Coronary artery (tissue), 2 donors: ENCODE data around the gene TMEM86B.
"Not testable (repeated sequence)": the region's sequence is repeated elsewhere in the genome, so short reads cannot be mapped to it uniquely, and the experiment has no call there.

Source experiments
- DNase-seq: peaks from one replicate; pipeline ENCODE4 v3.0.0-alpha.2; 2017; ENCODE audit warnings: low spot score
- H3K27ac ChIP-seq, 2 donors: fragments of 200-600 bp; sonication (generic); one replicate each; pipeline ENCODE4 v1.5.1; 2016 to 2019
- H3K4me3 ChIP-seq: fragments of 200-600 bp; sonication (generic); 2 replicates; pipeline ENCODE4 v1.5.1; 2016; ENCODE audit warnings: mild to moderate bottlenecking, moderate library complexity
- CTCF ChIP-seq: fragments of 200-600 bp; sonication (generic); IDR thresholded peaks from one replicate; pipeline ENCODE4 v1.5.1; 2019; ENCODE audit warnings: antibody characterized with exemption

Gene TMEM86B

GRCh38 chr19:55212447-55212846 lies 16.1 kb downstream of the TMEM86B start:
- TF ChIP-seq CTCF, result no peak
- DNase-seq, result no peak
- H3K27ac ChIP-seq, result no peak overlapping the region
- no peak overlapping the region for H3K4me3 ChIP-seq

- Histone ChIP-seq H3K27ac (no peak overlapping the region), H3K4me3 (no peak overlapping the region)
- DNase-seq, result no peak
- TF ChIP-seq CTCF, result no peak
Measured at GRCh38 chr19:55209693-55210472, 18.7 kb downstream of the TMEM86B start.

- DNase-seq, result no peak
- no peak within 1 kb of the TSS for H3K4me3 ChIP-seq
- no peak within 1 kb of the TSS for H3K27ac ChIP-seq
- no peak for TF ChIP-seq CTCF
Measured at GRCh38 chr19:55208880-55209692, 19.5 kb downstream of the TMEM86B start, which contains the start of gene PTPRH. TSS of gene PTPRH (minus strand) at chr19:55209501. CDS start at chr19:55209433, 68 bp downstream.

- DNase-seq, result no peak
- H3K4me3 ChIP-seq, result peak overlapping the region; percentile 53
- no peak overlapping the region for H3K27ac ChIP-seq
- no peak for TF ChIP-seq CTCF
Measured at GRCh38 chr19:55206664-55207500, 21.7 kb downstream of the TMEM86B start.

GRCh38 chr19:55202199-55202598 lies 26.4 kb downstream of the TMEM86B start:
- not testable (repeated sequence) for DNase-seq, H3K4me3 ChIP-seq, H3K27ac ChIP-seq

- DNase-seq, result no peak
- H3K4me3 ChIP-seq, result no peak overlapping the region
- TF ChIP-seq CTCF, result no peak
- H3K27ac ChIP-seq, result no peak overlapping the region
Measured at GRCh38 chr19:55199620-55200204, 28.9 kb downstream of the TMEM86B start.

- no peak for DNase-seq
- no peak overlapping the region for H3K27ac ChIP-seq
- TF ChIP-seq CTCF, result no peak
Measured at GRCh38 chr19:55198651-55199050, 29.9 kb downstream of the TMEM86B start.

More at GRCh38 chr19:55198651-55199050, 29.9 kb downstream of the TMEM86B start:
- no peak overlapping the region for H3K4me3 ChIP-seq
